ENCODE measurements around the gene KDM3B. TPM values are rescaled to one million over a fixed set of nuclear protein-coding genes. Genes with fewer than 3 reads are reported as not detected.

The KDM3B gene
- total RNA-seq, 1 donor from 2014 or later, result 96.1 TPM

- H3K4me1 Mint-ChIP-seq, result peaks cover 2% of the 10 kb centered on the region
- H3K27me3 Mint-ChIP-seq (ENCODE audit: low read depth), result no peaks in the 10 kb centered on the region
- H3K9me3 Mint-ChIP-seq, result no peaks in the 10 kb centered on the region
- H3K4me3 Mint-ChIP-seq, result no peak overlapping the region
- no peak overlapping the region for H3K27ac Mint-ChIP-seq
- no peak for DNase-seq (ENCODE audit: low spot score in 2 of 2, unreplicated experiment in 2 of 2)
- TF ChIP-seq, protein P1, sequence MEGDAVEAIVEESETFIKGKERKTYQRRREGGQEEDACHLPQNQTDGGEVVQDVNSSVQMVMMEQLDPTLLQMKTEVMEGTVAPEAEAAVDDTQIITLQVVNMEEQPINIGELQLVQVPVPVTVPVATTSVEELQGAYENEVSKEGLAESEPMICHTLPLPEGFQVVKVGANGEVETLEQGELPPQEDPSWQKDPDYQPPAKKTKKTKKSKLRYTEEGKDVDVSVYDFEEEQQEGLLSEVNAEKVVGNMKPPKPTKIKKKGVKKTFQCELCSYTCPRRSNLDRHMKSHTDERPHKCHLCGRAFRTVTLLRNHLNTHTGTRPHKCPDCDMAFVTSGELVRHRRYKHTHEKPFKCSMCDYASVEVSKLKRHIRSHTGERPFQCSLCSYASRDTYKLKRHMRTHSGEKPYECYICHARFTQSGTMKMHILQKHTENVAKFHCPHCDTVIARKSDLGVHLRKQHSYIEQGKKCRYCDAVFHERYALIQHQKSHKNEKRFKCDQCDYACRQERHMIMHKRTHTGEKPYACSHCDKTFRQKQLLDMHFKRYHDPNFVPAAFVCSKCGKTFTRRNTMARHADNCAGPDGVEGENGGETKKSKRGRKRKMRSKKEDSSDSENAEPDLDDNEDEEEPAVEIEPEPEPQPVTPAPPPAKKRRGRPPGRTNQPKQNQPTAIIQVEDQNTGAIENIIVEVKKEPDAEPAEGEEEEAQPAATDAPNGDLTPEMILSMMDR (IDR thresholded peaks at IDR 0.05; ENCODE audit: unreplicated experiment), result no peak
- H3K36me3 Mint-ChIP-seq, result no peaks in the 10 kb centered on the region
Measured at GRCh38 chr5:138482638-138483037, 130.2 kb downstream of the KDM3B start.

Other genes with a start within 250 kb of the KDM3B start
- 2.4 to 3.4 TPM (median 2.7 TPM) in 3 replicates for gene NME5, start 213.3 kb upstream of the KDM3B start, total RNA-seq
- gene BRD8, start 174.1 kb upstream of the KDM3B start, total RNA-seq, result 88.7 to 89.3 TPM (median 89.0 TPM) in 3 replicates
- gene KIF20A, start 173.6 kb upstream of the KDM3B start, total RNA-seq, result 24.4 to 27.0 TPM (median 26.8 TPM) in 3 replicates
- gene CDC23, start 139.4 kb upstream of the KDM3B start, total RNA-seq, result 37.6 to 44.1 TPM (median 39.0 TPM) in 3 replicates
- gene GFRA3, start 78.1 kb upstream of the KDM3B start, total RNA-seq, result 0.27 to 0.73 TPM (median 0.43 TPM) in 3 replicates
- 6.7 to 6.8 TPM (median 6.7 TPM) in 3 replicates for gene CDC25C, start 20.9 kb upstream of the KDM3B start, total RNA-seq
- gene FAM53C, start 14.4 kb upstream of the KDM3B start, total RNA-seq, result 52.1 to 53.6 TPM (median 52.9 TPM) in 3 replicates
- gene REEP2, start 86.4 kb downstream of the KDM3B start, total RNA-seq, result 14.2 to 19.7 TPM (median 15.6 TPM) in 3 replicates
- gene EGR1, start 112.8 kb downstream of the KDM3B start, total RNA-seq, result 701 to 737 TPM (median 733 TPM) in 3 replicates
- 76.6 to 77.7 TPM (median 77.6 TPM) in 3 replicates for gene ETF1, start 190.6 kb downstream of the KDM3B start, total RNA-seq
- gene HSPA9, start 222.7 kb downstream of the KDM3B start, total RNA-seq, result 157 to 165 TPM (median 160 TPM) in 3 replicates